K562 (cell line): ENCODE results near the gene IQCE. TPM values are rescaled to one million over a fixed set of nuclear protein-coding genes. Genes with fewer than 3 reads are reported as not detected.
A peak's percentile ranks its signal among the peaks of the same experiment; 100 is the strongest.

Experiments
- ARID1B ChIP-seq: fragments of 450-650 bp; IDR thresholded peaks from 2 replicates; pipeline ENCODE4 v1.6.1; 2016; ENCODE audit warnings: antibody characterized with exemption, mild to moderate bottlenecking, inconsistent platforms
- CBFA2T2 ChIP-seq: fragments of 450-650 bp; conservative IDR thresholded peaks from 2 replicates; pipeline ENCODE4 v1.6.1; 2017; ENCODE audit warnings: mild to moderate bottlenecking
- CBX2 ChIP-seq: fragments of 200-600 bp; sonication (generic); IDR thresholded peaks from one replicate; pipeline ENCODE4 v1.6.1; 2012; ENCODE audit warnings: mild to moderate bottlenecking, low read length, inconsistent platforms; ENCODE audit not compliant: insufficient read depth, poor library complexity, severe bottlenecking
- CREB3L1 ChIP-seq: fragments of 450-650 bp; IDR thresholded peaks from 2 replicates; pipeline ENCODE4 v1.6.1; 2014; ENCODE audit warnings: low read depth, mild to moderate bottlenecking, moderate library complexity, borderline replicate concordance
- E2F6 ChIP-seq, 2 experiments: IDR thresholded peaks; 2 replicates each; pipeline ENCODE4 v1.6.1; 2011; ENCODE audit warnings: borderline replicate concordance in 1 of 2, control low read depth in 1 of 2, low read depth in 1 of 2, low read length in 1 of 2, mild to moderate bottlenecking in 1 of 2, mixed read lengths in 1 of 2, moderate library complexity in 1 of 2; ENCODE audit not compliant: insufficient read depth in 1 of 2, insufficient read length in 1 of 2, poor library complexity in 1 of 2, severe bottlenecking in 1 of 2; ENCODE audit errors: extremely low read depth in 1 of 2
- EHMT2 ChIP-seq: fragments of 450-650 bp; IDR thresholded peaks from 2 replicates; pipeline ENCODE4 v1.6.1; 2018; ENCODE audit warnings: antibody characterized with exemption
- MAX ChIP-seq: sonication (generic); formaldehyde crosslinking; IDR thresholded peaks from 2 replicates; pipeline ENCODE4 v1.9.0; 2022; ENCODE audit warnings: mild to moderate bottlenecking, missing genetic modification reagents
- MBD2 ChIP-seq: sonication (generic); IDR thresholded peaks from 2 replicates; pipeline ENCODE4 v1.6.1; 2016; ENCODE audit warnings: low read depth, borderline replicate concordance
- NFIC ChIP-seq: fragments of 450-650 bp; IDR thresholded peaks from 2 replicates; pipeline ENCODE4 v1.6.1; 2017; ENCODE audit warnings: mild to moderate bottlenecking, inconsistent platforms
- POLR2A ChIP-seq: fragments of 450-650 bp; conservative IDR thresholded peaks from 2 replicates; pipeline ENCODE4 v1.6.1; 2016
- ZBTB33 ChIP-seq: sonication (generic); formaldehyde crosslinking; IDR thresholded peaks from 2 replicates; pipeline ENCODE4 v1.8.1; 2023; ENCODE audit warnings: mild to moderate bottlenecking, missing genetic modification reagents
- ZNF316 ChIP-seq: fragments of 450-650 bp; IDR thresholded peaks from 2 replicates; pipeline ENCODE4 v1.6.1; 2016
- ZNF740 ChIP-seq, 3 experiments: fragments of 200-800 bp in 1 of 3; sonication (Bioruptor generic) in 1 of 3; sonication (generic) in 1 of 3; formaldehyde crosslinking in 1 of 3; IDR thresholded peaks; 2 replicates each; pipeline versions ENCODE4 v1.6.1 to v1.8.0; 2016 to 2022; ENCODE audit warnings: mild to moderate bottlenecking in 2 of 3, missing compliant biosample characterization in 2 of 3, missing genetic modification characterization in 2 of 3, missing genetic modification reagents in 1 of 3
- polyA plus RNA-seq, 8 experiments: library from polyadenylated mRNA; depleted of rRNA in 4 of 8; stranded (reverse) in 5 of 8; unstranded in 3 of 8; fragments of >200 nt; fragmentation: Nextera tagmentation in 2 of 8; fragmentation: Illumina TruSeq in 1 of 8; extraction: Ambion mirVana in 2 of 8; extraction: Trizol in 1 of 8; gene quantifications; 2 replicates each; pipeline versions ENCODE4 v1.2.1 to v1.2.3, GENCODE V29; 2011 to 2014; ENCODE audit warnings: inconsistent platforms in 1 of 8, missing spikeins in 1 of 8
- total RNA-seq, 7 experiments: library from RNA; depleted of rRNA in 6 of 7; stranded (reverse); fragments of >200 nt in 6 of 7; fragmentation: Illumina TruSeq in 2 of 7; extraction: Trizol in 2 of 7; gene quantifications; 2 replicates each; pipeline versions ENCODE4 v1.2.1 to v1.2.3, GENCODE V29; 2011 to 2021; ENCODE audit warnings: low replicate concordance in 1 of 7

Gene IQCE
- total and polyA plus RNA-seq, 9 of the 15 experiments (the other 6 are each of a cell fraction or from before 2014, with no cell fraction given): 0.18 to 8.5 (median 4.2) TPM

- TF ChIP-seq ZBTB33 (peak; percentile 70; the same call in 1 of the 2 replicates), CREB3L1 (0 out of 2 replicates have a peak, but pooled peaks have one; percentile 24), POLR2A (no peak), EHMT2 (no peak), E2F6 (IDR thresholded peaks at IDR 0.05; ENCODE audit: borderline replicate concordance in 1 of 2, extremely low read depth in 1 of 2, insufficient read depth in 1 of 2, insufficient read length in 1 of 2, low read depth in 1 of 2, low read length in 1 of 2, poor library complexity in 1 of 2, severe bottlenecking in 1 of 2) (peak in 1 of 2 experiments; percentile 27), MBD2 (no peak), ZNF316 (peak; percentile 52; the same call in 1 of the 2 replicates), ZNF740 (CRISPR knock-in tag; IDR thresholded peaks at IDR 0.05) (no peak), ZNF740 (tag; IDR thresholded peaks at IDR 0.05) (no peak), MAX (peak; percentile 51; the same call in 1 of the 2 replicates), CBFA2T2 (0 out of 2 replicates have a peak, but pooled peaks have one; percentile 5), ARID1B (0 out of 2 replicates have a peak, but pooled peaks have one; percentile 12), NFIC (peak; percentile 13; the same call in 1 of the 2 replicates), CBX2 (no peak)
- TF ChIP-seq, all 486 proteins: peak for 11
Observed at GRCh38 chr7:2621061-2621828, 62.5 kb downstream of the IQCE start (continued).
